GM10266 (cell line): ENCODE measurements around the gene SLC8A2.

Experiments used
- DNase-seq: peaks from one replicate; pipeline ENCODE4 v3.0.0; 2012; ENCODE audit errors: extremely low spot score
- TF ChIP-seq, protein P1 (sequence below): IDR thresholded peaks from 2 replicates; pipeline ENCODE4 v1.5.1; 2012; ENCODE audit warnings: mild to moderate bottlenecking, low read depth; ENCODE audit not compliant: control insufficient read depth, insufficient read depth; ENCODE audit errors: missing control alignments

Gene SLC8A2

DNA sequence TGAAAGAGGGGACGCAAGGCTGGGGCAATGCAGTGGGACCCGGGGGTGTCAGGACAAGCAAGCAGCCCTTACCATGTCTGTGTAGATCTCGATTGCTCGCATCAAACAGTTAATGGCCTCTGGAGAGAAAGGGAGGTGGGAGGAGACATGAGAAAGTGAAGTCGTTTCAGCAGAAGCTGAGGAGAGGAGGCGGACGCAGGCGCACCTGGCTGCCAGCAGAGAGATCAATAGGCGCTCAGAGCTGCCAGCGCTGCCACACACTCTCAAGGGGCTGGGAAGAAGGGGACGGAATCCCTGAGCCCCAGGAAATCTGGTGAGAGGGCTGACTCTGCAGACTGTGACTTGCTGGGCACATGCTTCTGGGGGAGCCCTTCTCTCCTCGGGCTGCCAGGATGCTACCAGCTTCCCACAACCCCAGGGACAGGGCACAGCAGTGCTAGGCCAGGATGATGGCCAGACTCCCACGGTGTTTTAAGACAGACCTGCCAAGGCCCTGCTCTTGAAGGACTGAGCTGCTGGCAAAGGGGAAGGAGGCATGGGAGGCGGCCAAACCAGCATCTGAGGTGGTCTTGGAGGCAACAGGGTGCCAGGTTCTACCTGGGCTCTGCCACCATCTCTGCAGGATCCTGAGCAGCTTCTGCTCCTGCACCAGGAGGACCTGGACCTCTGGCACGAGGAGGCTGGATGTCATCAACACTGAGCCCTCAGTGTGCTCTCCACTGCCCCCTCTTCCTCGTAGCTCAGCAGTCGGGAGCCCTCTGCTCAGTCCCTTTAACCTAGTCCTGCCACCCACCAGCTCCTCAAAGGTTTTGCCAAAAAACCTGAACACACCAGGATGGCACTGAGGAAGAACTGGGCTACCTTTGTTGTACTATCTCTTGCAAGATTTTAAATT lies 24.0 kb upstream of the SLC8A2 start:
- no peak for DNase-seq
- TF ChIP-seq, protein P1, sequence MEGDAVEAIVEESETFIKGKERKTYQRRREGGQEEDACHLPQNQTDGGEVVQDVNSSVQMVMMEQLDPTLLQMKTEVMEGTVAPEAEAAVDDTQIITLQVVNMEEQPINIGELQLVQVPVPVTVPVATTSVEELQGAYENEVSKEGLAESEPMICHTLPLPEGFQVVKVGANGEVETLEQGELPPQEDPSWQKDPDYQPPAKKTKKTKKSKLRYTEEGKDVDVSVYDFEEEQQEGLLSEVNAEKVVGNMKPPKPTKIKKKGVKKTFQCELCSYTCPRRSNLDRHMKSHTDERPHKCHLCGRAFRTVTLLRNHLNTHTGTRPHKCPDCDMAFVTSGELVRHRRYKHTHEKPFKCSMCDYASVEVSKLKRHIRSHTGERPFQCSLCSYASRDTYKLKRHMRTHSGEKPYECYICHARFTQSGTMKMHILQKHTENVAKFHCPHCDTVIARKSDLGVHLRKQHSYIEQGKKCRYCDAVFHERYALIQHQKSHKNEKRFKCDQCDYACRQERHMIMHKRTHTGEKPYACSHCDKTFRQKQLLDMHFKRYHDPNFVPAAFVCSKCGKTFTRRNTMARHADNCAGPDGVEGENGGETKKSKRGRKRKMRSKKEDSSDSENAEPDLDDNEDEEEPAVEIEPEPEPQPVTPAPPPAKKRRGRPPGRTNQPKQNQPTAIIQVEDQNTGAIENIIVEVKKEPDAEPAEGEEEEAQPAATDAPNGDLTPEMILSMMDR = no peak

DNA sequence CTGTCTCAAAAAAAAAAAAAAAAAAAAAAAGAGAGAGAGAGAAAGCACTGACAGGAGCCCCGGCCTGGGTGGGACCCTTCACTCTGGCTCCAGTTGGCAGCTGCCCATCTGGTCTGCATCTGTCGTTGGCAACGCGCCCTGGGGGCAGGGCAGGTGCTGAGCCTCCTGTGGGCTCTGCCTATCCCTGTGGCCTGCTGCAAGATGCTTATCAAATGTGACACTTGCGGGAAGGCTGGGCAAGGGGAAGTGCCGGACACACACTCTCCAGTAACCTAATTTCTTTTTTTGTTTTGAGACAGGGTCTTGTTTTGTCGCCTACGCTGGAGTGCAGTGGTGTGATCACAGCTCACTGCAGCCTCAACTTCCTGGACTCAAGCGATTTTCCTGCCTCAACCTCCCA lies 23.0 kb upstream of the SLC8A2 start:
- DNase-seq = no peak
- TF ChIP-seq, protein P1 = no peak

DNA sequence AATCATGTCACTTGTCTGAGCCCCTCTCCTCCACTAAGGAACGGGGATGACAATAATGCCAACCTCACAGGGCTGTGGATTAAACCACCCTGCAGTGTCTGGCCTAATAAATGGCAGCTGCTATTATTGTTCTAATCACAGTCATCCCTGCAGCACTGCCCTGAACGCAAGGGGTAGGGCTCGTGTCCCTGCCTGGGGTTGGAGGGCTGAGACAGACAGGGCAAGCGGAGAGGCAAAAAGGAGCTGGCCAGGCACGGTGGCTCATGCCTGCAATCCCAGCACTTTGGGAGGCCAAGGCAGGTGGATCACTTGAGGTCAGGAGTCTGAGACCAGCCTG lies 22.5 kb upstream of the SLC8A2 start:
- DNase-seq = no peak
- TF ChIP-seq, protein P1 = no peak

DNA sequence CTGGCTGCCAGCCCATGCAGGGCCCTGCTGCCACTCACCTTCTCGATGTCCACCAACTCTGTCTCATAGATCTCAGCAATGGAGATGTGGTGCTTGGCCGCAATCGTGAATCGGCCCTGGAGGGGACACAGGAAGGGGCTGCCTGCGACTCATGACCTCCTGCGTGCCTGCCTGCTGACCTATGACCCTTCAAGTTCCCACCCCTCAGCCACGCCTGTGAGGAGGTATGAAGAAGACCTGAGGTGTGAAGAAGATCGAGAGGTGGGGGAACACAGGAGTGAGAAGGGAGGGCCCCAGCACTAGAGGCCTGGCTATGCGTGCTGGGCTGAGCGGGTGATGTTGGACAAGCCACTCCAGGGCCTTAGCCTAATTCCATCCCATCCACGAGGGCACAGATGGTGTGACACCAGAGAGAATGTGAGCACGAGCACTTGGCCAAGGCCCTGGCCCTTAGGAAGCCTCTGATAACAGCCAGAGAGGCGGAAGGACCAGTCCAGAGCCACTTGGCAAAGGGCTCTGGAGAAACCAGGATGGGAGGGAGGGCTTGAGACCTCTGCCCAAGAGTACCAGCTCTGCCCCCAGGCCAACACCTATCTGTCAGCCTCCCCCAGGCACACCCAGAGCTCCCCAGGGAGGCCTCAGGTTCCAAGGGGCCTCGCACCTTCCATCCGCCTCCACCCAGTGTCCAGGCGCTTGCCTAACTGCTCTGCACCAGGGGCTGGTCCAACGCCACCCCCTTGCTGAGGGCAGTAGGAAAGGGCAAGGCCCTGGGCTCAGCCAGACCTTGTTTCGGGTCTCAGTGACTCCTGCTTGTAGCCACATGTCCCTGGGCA lies 21.9 kb upstream of the SLC8A2 start:
- no peak for DNase-seq
- TF ChIP-seq, protein P1 = no peak

DNA sequence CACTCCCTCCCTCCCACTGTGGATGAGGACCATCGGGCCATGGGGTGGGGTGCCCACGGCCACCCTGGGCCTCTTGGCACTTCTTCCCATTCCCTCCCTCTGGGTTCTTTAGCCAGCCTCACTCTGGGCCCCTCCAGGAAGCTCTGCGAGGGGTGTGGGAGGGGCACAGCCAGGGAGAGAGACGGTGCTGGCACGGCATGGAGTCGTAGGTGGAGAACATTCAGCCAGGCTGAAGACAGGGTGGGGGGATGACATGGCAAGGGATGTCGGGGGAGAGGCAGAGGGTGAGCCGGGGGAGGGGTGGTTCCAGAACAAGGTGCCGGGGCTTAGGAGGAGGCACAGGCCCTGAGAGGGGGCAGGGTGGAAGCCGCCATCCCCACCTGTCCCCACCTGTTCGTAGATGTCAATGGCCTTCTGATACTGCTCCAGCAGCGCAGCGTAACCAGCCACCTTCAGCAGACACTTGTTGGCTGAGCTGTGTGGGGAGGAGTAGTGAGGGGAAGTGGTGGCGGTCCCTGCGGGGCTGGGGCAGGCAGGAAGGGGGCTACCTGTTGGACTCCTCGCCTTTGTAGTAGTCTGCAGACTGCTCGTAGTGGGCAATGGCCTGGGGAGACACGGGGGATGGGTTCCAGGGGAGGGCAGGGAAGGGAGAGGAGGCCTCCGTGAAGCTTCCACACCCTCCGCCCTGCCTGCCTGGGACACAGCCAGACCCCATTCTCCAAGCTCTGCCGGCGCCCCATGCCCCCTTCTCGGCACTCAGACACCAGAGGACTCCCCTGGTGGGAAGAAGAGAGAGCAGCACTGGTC lies 21.1 kb upstream of the SLC8A2 start:
- TF ChIP-seq, protein P1 = no peak
- DNase-seq = no peak

DNA sequence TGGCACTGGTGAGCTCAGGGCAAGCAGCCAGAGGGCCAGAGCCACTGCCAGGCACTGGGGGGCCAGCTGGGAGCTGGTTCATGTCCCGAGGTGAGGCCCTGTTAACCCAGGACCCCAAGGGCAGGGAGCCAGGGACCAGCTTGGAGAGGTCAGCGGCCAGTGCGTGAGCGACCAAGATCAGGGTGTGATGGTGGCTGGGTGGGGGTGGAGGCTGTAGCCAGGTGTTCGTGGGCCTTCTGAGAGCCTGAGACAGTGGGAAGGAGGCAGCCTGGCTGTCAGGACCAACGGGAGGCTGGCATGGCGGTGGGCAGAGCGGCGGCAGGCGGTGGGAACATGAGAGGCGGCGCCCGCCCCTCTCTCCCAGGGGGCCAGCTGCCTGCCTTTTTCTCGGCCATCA lies 20.4 kb upstream of the SLC8A2 start:
- TF ChIP-seq, protein P1 = no peak

More for the DNA sequence above, 20.4 kb upstream of the SLC8A2 start:
- DNase-seq = no peak
